HG02943 (cell line): Measurements from ENCODE around the gene ANK3.

Experiments used
- ATAC-seq: cut with Tn5 transposase; IDR thresholded peaks from one replicate; pipeline ENCODE4 v1.9.1; 2021; ENCODE audit warnings: mild to moderate bottlenecking, low read depth, moderate library complexity; ENCODE audit not compliant: unreplicated experiment

ANK3 gene

DNA sequence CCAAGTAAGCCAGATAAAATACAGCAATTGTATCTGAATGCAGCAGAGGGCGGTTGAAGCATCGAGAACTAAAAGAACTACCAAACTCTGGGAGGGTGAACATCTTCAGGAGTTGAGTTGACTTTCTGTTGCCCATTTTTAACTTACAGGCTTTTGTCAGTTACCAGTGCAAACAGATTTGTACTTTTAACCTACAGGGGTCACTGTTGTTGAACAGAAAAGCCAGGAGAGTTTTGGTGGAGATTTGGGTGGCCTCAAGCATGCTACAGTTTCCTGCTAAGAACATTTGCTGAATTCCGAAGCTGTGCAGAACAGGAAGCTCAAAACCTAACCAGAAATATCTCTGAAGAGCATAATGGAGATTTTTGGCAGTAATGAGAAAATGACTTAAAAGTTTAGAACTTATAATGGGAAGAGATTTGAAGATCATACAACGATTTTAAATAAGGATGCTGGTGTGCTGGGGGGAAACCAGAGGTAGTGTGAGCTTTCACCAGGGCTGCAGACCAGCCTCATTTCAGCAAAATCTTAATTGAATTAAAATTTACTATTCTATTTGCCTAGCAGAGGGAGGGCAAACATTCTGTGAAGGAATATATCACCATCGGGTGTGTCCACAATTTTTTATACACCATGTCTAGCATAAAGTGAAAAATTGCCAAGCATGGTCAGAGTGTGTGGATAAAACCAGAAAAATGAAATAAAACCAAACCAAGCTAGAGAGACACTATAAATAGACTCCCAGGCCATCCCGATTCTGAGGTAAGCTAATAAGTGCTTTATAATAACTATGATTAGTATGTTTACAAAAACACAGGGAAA lies 274.7 kb downstream of the ANK3 start:
- ATAC-seq: no peak

DNA sequence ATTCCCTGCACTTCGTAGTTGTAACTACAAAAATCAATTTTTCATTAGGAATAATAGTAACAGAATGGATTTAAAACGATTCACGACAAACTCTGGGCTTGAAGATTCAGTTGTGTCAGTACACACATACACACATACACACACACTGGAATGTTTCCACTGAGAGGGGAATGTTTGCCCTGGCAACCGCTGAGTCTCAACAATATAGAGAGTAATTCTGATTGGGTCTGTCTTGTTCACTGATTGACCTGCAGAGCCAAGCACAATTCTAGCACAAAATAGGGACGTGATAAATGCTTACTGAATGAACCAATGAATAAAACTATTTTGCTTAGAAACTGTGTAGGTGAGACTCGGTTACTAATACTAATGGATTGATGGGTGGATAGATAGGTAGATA lies 278.9 kb downstream of the ANK3 start:
- ATAC-seq: no peak

DNA sequence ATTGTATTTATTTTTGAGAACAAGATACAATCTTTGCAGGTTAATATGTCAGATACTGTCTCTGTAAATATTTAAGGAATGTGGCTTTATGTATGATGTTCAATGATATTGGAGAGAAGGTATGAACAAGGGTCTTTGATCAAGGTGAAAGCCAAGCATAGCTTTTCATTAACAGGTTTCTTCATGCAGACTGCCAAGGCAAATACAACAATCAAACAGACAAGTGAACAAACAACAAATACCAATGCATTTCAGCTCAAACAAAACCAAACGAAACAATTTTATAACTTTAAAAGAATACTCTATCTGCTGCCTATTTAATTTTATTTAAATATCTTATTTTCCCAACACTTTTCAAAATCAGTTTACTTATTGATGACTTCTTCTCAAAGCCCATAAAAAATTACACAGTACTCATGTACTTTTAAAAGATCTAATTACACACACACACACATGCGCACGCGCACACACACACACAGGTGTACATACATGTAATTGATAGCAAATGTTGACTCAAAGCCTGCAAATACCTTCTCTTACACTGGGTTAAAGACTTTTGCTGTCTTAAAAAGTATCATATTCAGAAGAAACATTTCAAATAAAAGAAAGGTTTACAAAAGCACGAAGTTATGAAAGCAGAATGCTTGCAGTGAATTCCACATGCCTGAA lies 282.2 kb downstream of the ANK3 start:
- ATAC-seq: no peak

DNA sequence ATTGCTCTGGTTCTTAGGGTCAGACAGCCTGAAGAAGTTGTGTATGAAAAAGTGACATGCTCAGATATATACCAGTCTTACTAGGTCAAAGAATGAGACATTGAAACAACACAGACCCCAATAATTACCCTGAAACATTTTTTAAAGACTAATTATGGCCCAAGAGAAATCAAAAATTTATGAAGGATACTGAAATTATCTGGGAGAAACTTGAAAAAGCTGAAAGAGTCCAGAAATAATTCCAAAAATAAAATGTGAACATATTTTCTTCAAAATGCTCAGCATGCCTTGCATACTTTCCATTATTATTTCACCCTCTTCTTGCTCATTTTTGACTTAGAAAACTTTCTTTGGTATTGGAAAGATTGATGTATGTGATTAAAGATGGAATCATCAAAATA lies 284.4 kb downstream of the ANK3 start:
- ATAC-seq: no peak

DNA sequence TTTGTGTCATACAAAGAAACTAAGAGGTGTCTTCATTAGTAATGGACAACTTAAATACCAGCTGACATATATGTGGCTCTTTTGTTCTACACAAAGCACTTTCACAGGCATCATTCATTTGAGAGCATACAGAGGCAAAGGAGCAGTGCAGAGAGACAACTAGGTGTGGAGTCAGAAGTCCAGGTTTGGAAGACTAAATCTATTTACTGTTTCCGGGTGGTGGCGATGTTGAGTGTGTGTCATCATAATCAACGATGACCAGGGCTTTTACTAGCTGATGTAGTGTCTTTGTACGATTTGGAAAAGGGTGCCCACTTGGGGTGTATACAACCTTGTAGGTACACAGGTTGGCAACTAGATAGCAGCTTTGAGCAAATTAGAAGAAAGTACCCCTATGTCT lies 287.9 kb downstream of the ANK3 start:
- ATAC-seq: no peak

DNA sequence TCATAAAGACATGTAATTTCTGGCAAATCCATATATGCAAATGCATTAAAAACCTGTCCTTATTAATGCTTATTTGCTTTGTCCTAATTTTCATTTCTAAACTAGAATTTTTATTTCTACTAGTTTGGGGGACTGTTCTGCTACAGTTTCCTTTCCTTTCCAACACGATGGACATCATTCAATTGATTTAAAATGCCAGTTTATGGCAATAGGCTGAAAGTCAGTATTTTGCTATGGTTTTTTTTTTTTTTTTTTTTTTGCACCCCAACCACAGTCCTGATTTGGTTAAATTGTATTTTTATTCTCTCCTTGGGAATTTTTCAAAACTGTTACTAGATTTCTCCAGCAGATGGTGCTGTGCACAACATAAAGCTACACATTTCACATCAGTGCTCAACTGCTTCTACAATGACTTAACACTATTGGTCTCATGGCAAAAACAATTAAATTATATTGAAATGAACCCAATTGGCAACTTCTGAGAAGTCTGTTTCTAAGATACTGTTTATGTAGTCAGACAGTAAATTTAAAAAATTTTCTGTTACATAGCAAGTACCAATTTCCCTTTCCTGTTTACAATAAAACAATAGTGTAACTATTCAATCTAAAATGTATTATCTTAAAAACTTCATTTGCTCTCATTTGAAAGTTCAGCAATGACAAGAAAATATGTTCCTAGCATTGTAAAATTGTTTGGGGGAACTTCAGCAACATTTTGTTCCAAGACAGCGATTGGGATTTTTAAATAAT lies 289.5 kb downstream of the ANK3 start:
- no peak for ATAC-seq

DNA sequence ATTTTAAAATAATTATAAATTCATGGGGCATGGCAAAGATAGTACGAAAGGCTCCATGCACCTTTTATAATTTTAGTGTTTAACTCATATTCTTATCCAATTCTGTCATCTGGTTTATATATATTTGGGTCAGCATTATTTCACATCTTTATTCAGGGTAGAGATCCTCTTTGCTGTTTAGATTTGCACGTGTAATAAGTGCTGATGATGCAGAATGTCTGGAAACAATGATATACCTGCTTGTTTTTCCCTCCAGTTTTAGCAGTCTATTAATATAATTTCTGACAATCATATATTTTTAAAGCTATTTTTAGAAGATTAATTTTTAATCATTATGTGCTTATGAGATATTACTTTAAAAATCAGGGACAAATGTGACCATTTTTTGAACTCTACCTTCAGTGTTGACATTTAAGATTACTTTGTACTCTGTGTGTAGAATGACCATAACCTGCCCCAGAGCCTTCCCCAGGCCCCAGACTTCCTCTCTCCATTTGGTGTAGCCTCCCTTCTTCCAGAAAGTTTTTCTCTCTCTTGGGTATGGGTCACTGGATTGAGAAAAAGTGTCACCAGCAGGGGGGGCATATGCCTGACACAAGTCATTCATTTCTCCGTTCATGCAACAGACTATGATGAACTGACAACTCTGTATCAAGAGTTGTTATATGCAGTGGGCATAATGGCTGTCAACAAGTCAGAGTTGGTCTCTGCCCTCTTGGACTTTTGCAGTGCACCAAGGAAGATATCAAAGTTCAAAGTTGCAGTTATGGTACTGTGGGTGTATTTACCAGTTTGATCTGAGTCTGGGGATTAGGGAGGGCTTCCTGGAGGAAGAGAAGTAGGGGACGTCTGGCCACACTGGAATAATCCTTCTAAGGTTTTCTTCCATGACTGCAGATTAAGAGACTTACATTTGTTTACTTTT lies 290.7 kb downstream of the ANK3 start:
- no peak for ATAC-seq

DNA sequence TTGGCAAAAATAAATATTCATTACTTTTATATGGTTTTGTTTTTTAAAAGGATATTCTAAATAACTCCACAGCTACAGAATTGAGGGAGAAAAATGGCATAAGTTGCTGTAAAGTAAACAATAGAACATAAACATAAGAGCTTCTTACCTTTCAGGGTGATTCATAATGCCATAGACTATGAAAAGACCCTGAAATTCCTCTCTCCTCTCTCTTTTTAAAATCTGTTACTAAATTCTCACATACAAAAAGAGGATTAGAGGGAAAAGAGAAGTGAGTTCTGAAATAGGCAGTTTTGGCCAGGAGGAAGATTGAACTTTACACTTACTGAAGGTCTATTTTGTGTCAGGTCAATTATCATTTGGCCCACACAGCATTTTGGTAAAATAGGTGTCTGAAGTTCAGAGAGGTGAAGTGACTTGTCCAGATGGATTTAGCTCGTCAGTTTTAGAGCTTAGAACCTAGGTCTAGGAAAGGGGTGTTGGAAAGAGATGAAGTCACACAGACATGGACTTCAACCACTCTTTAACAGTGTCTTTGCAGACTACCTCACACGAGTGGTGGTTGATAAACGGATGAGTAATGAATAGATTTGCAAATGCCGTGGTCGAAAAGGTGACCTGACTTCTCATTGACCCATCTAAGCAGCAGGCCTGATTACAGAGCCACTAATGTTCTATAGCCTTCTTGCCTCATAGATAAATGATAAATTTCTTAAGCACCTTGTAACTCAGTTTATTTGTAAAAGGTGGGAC lies 292.7 kb downstream of the ANK3 start:
- ATAC-seq: peak; percentile 78

DNA sequence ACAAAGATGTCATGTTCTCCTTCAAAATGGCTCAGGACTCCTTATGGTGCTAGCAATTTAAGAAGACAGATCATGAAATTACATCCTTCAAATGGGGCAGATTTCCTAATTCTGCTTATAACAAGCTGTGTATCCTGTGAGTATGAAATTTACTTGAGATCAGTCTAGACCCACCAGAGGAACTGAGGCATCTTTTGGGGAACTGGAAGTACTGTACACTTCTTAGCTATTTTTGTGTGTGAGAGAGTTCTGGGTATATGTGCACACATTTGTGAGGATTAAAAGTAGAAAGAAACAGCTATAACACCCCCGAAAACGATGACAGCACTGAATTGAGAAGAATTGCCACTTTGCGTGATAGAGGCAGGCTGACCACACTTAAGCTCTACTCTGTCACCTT lies 296.4 kb downstream of the ANK3 start:
- ATAC-seq: no peak

DNA sequence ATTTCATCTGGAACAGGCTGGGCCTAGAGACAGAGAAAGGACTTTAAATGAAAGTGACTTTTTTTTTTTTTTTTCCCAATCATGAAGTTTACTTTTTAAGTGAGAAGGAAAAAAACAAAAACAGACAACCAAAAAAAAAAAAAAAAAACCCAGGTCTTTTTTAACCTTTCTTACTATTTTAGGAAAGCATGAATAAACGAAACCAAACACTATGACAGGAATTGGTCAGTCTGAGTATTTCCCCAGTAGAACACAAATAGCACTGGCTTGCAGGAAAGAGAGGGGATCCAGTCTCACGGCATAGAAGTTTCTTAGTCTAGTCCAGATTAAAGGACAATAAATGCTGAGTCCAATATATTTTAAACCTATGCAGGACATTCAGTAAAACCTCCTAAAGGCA lies 302.8 kb downstream of the ANK3 start:
- ATAC-seq: peak; percentile 60

DNA sequence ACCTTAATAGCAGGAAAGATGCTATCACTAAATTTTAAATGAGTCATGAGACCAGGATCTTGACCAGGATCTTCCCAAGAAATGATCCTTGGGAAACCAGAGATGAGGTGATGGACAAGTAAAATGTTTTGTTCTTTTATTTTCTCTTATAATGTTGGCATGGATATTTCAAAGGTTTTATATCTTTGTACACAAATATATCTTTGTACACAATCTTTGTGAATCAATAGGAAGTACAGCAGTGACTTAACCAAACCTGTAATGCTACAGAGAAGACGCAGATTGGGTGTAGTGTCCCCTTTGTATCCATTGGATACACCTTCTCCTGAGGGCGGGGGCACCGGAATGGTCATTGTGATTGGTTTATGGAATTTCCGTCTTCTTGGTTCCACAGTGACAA lies 303.3 kb downstream of the ANK3 start:
- no peak for ATAC-seq

DNA sequence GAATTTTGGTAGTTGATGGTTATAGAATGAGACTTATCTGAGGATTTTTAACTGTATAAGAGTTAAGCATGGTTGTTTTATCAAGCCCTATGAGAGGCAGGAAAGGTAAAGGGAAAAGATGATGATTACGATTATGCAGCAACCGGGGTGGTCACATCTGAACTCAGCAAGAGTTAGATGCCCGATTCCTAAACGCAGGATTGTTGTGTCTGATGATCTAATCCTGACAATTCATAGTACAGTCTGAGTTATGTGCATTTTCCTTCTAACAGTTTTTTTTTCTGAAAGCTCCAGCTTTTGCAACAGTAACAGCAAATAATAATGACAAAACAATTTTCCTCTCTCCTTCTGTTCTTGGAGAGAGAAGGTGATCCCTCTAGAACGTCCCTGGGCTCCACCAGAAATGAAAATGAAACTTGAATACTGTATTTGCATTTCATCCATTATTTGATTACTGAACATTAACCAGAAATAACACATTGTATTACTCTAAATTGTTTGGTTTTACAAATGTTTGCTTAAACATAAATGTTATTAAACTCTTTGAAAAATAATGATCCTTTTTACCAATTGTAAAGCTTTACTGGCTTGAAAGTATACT lies 306.8 kb downstream of the ANK3 start:
- no peak for ATAC-seq

DNA sequence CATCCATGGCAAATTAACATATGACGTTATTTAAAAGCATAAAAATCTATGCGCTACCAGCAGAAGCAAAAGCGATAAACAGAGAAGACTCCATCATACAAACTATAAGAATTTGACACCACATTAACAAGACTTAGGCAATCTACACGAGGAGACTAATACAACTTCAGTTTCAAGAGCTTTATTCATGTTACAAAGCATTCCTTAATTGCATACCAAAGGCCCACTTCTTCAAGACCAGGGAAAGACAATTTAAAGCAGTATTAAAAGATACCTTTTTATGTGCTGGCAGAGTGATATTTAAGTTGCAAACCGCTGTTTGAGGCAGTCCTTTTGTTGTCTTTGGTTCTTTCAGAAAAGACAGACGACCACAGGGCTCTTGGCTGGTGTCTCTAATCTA lies 307.3 kb downstream of the ANK3 start:
- ATAC-seq: no peak

DNA sequence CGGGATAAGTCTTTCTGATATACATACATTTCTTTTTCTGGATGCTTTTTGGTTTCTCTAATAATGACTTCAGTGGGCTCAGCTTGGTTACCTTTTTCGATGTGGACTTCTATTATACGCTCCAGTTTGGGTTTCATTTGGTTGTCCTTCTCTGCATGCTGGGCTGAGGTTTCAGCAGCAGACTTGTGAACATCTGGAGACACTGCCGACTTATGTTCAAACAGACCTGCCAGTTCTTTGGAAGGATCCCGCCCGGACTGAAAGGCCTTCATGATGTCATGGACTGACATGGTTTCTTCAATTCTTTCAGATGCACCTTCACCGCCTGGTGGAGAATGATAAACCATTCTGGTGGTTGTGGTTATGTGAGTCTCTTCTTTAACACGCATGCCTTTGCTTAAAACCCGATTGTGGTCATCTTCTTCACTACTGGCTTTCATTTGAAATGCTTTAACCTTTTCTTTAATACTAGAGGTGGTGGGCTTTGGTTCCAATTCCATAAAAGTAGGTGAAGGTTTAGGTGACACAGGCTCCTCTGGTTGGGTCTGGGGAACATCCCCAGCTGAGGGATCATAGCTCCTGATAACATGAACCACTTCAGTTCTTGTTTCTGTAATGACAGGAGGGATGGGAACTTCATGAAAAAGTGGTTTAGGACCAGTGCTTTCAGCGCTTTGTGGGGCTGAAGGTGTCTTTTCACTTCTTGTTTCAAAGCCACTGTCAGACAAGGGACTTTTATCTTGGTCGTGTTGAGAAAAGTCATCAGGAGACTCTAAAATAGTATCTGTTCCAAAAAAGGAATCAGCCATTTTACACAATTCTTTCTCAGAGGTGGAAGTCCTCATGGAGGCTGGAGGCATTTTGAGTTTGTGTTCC lies 315.7 kb downstream of the ANK3 start:
- ATAC-seq: peak; percentile 87

DNA sequence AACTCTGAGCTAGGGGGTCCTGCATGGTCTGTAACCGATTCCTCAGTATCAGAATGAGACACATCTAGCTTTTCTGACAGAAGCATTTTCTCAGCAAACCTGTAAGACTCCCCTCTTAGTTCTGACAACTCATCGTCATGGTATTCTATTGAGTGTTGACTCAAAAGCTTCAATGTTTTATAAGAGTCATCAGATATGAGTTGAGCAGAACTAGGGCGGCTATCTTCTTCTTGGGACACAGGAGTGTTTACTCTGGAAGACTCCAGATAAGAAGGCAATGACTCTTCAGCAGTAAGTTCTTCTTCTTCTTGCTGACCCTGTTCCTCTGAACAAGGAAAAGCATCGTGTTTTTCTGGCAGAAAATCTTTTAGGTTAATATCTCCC lies 316.3 kb downstream of the ANK3 start:
- no peak for ATAC-seq

DNA sequence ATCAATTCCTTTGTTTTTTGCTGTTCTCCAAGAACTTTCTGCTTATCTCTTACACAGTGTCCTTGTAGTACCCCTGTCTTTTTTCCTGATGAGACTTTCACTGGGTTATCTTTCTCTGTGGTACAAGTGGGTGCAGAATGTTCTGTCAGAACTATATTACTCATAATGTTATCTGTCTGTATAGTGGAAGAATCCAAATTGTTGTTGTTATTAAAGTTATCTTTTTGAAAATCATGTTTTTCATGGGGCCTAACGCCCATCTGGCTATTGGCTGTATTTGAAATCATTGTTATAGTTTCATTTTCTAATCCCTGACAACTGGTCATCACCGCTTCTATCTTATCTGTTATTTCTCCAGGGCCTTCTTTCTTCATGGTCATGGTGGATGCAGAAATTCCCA lies 320.4 kb downstream of the ANK3 start:
- no peak for ATAC-seq

DNA sequence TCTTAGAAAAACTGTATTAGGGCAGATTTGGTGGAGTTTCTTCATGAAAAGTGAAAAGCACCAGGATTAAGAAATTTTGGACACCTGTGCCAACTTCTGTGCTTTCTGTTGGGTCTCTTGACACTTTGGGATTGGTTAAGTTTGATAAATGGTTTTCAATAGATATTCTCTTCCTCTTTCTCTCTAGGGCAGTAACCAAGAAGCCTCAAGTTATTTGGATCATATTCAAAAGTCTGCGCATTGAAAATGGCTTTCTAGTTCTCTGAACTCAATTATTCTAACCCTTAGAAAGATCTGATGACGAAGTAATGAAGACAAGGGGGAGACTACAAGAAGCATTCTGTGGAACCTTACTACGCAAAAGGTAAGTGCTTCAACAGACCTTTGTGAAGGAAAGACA lies 339.3 kb downstream of the ANK3 start:
- ATAC-seq: no peak

DNA sequence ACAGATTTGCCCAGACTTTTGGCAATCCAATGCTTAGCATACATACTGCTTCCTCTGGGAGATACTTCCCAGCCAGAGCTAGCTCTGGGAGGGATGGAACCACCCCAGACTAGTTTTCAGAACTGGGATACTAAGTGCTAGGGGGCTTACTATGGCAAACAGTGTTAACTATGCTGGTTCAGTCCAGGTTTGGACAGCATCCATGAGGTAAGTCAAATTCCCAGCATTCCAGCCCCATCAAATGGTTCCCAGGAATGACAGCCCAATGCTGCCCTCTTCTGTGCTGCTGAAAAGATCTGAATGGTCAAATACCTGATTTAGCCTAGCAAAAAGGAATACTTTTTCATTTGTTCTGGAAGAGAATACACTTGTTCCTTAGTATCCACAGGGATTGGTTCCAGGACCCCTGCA lies 341.6 kb downstream of the ANK3 start:
- no peak for ATAC-seq
